ENCODE data around the gene SPIB.
"Not testable (repeated sequence)": the region's sequence is repeated elsewhere in the genome, so short reads cannot be mapped to it uniquely, and the experiment has no call there.

Gene SPIB

DNA sequence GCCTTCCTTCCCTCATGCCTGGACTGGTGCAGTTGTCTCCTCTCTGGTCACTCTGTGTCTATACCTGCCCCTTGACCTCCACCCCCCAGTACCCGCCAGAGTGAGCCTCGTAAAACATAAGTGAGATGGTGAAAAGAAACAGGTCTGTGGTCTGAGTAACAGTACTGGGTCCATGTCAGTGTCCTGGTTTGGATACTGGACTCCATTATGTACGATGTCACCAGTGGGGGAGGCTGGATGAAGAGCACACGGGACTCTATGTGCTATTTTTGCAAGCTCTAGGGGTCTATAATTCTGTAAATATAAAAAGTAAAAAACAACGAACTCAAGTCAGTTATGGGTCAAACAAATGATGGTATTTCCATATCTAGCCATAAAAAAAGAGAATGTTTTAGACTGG lies 28.3 kb downstream of the SPIB start:
- DNase-seq: no peak

DNA sequence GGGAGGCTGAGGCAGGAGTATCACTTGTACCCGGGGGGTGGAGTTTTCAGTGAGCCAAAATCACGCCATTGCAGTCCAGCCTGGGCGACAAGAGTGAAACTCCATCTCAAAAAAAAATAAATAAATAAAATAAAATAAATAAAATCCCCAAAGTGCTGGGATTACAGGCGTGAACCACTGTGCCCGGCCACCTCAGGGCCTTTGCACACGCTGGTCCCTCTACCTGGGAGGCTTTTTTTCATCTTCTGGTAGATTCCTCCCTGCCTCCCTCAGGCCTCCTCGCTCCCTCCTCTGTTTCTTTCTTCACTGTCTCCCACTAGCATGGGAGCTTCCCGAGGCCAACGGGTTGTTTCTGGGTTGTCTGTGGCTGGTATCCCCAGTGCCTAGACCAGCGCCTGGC lies 29.0 kb downstream of the SPIB start:
- no peak for DNase-seq

- DNase-seq: no peak
These were observed 30.6 kb downstream of the SPIB start for GRCh38 chr19:50449236-50449899.

- DNase-seq: no peak
These were observed 31.9 kb downstream of the SPIB start for GRCh38 chr19:50450369-50451222.

GRCh38 chr19:50451223-50451534 lies 32.4 kb downstream of the SPIB start:
- DNase-seq: no peak

GRCh38 chr19:50453243-50453642 lies 34.5 kb downstream of the SPIB start:
- DNase-seq: no peak

GRCh38 chr19:50455992-50456391 lies 37.3 kb downstream of the SPIB start:
- no peak for DNase-seq

- DNase-seq: no peak
These were observed 38.6 kb downstream of the SPIB start for GRCh38 chr19:50457300-50457699.

DNA sequence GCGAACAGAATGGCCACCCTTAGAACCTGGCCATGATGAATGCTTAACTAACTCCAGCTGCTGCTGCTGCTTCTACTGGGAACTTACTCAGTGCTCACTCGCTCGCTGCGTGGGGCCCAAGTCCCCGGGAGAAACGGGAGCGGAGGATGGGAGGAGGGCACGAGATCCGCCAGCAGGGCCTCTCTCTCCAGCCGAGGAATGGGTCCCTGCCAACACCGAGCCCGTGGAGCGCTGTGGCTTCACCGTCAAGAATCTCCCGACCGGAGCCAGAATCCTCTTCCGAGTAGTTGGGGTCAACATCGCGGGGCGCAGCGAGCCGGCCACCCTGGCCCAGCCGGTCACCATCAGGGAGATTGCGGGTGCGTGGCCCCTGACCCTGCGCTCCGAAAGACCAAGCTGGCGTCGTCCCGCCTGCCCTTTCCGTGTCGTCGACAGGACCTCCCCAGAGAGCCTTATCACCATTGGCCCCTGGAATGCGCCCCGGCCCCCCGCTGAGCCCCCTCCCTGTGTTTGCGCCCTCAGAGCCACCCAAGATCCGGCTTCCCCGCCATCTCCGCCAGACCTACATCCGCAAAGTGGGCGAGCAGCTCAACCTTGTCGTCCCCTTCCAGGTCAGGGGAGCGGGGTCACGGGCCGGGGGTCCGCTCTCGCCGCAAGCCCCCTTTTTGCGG lies 39.8 kb downstream of the SPIB start:
- DNase-seq: no peak

- DNase-seq: no peak
These were observed 40.3 kb downstream of the SPIB start for GRCh38 chr19:50459067-50459456.

DNA sequence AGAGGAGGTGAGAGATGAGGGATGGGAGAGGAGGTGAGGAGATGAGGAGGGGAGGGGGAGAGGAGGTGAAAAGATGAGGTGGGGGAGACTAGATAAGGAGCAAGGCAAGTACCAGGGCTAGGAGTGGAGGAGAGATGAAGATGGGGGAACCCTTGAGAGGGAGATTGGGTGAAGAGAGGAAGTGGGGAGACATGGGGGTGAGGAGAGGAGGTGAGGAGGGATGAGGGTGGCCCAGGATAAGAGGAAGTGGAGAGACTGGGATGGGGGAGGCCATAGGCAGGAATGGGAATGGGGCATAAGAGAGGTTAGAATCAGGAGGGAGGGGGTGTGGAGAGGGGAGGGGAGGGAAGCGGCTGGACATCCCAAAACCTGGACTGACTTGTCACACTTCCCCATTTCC lies 40.9 kb downstream of the SPIB start:
- no peak for DNase-seq

GRCh38 chr19:50460161-50460765 lies 41.5 kb downstream of the SPIB start:
- no peak for DNase-seq

GRCh38 chr19:50461066-50461875 lies 42.5 kb downstream of the SPIB start:
- peak; percentile 76 to 79 for DNase-seq

GRCh38 chr19:50462970-50463369 lies 44.2 kb downstream of the SPIB start:
- no peak for DNase-seq

DNA sequence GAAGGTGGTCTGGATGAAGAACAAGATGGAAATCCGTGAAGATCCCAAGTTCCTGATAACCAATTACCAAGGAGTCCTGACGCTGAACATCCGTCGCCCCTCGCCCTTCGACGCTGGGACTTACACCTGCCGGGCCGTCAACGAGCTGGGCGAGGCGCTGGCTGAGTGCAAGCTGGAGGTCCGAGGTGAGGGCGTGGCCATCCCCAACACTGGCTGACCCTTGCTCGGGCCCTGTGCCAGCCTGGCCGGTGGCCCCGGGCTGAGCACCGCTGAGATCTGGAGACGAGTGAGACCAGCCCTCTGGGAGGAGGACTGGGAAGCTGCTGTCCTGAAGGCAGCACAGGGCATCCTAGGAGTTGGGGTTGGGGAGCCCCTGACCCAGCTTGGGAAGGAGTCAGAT lies 45.6 kb downstream of the SPIB start:
- no peak for DNase-seq

DNA sequence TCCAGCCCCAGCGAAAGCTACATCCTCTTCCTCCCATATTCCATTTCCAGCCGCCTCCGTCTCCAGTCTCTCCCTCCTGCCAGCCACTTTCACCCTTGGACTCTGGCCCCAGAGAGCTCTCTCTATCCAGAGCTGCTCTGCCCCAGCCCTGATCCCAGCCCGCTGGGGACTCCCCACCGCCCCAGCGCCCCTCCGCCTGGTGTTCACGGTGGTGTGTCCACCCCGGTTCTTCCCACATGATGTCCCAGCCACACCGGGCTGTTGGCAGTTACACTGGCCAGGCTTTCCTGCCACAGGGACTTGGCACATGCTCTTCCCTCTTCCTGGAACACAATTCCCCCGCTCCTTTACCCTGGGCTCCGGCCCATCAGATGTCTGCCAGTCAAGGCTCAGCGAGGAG lies 46.3 kb downstream of the SPIB start:
- DNase-seq: no peak

GRCh38 chr19:50465986-50466705 lies 47.4 kb downstream of the SPIB start:
- DNase-seq: no peak

GRCh38 chr19:50466706-50467039 lies 47.9 kb downstream of the SPIB start:
- DNase-seq: no peak

- no peak for DNase-seq
These were observed 48.8 kb downstream of the SPIB start for GRCh38 chr19:50467566-50467965.

- DNase-seq: no peak
These were observed 50.1 kb downstream of the SPIB start for GRCh38 chr19:50468818-50469217.

- DNase-seq: not testable (repeated sequence)
These were observed 54.6 kb downstream of the SPIB start for GRCh38 chr19:50473336-50473735.

DNA sequence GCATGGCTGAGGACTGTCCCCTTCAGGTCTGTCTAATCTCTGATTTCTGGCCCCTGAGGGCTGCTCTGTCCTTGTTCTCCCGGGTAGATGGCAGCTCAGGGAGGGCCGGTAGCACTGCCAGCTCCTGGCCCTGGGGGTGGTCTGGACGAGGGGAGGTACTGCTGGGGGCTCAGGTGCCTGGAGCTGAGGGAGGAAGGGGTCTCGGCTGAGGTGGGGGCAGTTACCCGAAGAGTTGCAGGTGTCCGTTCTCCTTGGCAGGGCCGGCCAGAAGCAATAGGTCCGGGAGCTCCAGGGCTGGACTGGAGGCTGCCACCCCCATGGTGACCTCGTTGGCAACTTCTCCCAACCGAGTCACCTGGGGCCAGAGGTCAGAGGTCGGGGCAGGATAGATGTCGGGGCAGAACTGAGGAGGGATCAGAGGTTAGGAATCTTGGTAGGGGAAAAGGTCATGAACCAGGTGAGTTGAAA lies 56.4 kb downstream of the SPIB start:
- no peak for DNase-seq
